Calu3 (cell line): Measurements from ENCODE around the gene AACS. TPM values are rescaled to one million over a fixed set of nuclear protein-coding genes. Genes with fewer than 3 reads are reported as not detected.

Experiments used
- BruUV-seq: library from RNA; stranded (reverse); fragments of 400-500 nt; replicated peaks from 2 replicates; lab custom pipeline; 2021; lab: Mats Ljungman, UMichigan
- CTCF ChIA-PET: fragments of 300-600 bp; sonication (Branson Sonifier 250); formaldehyde crosslinking; loops from one replicate; lab custom pipeline; 2022; ENCODE audit warnings: antibody characterized with exemption; lab: Charles Lee
- DNase-seq: peaks from one replicate; pipeline ENCODE4 v3.0.0; 2022
- H3K27ac Mint-ChIP-seq: one replicate; pipeline ENCODE4 v1.8.0; 2022; ENCODE audit warnings: mixed read lengths; ENCODE audit not compliant: unreplicated experiment
- H3K27me3 Mint-ChIP-seq: one replicate; pipeline ENCODE4 v1.8.0; 2022; ENCODE audit warnings: mixed read lengths; ENCODE audit not compliant: unreplicated experiment
- H3K36me3 Mint-ChIP-seq: one replicate; pipeline ENCODE4 v1.8.0; 2022; ENCODE audit warnings: mild to moderate bottlenecking, moderate library complexity, mixed read lengths; ENCODE audit not compliant: insufficient read depth, unreplicated experiment
- H3K4me1 Mint-ChIP-seq: one replicate; pipeline ENCODE4 v1.8.0; 2022; ENCODE audit warnings: mild to moderate bottlenecking, low read depth, mixed read lengths; ENCODE audit not compliant: unreplicated experiment
- H3K4me3 Mint-ChIP-seq: one replicate; pipeline ENCODE4 v1.8.0; 2022; ENCODE audit warnings: mild to moderate bottlenecking, low read depth, moderate library complexity, mixed read lengths; ENCODE audit not compliant: unreplicated experiment
- H3K9me3 Mint-ChIP-seq: one replicate; pipeline ENCODE4 v1.8.0; 2022; ENCODE audit warnings: low read depth, mixed read lengths; ENCODE audit not compliant: unreplicated experiment
- CTCF ChIP-seq: fragments of 200-600 bp; IDR thresholded peaks from one replicate; pipeline ENCODE4 v1.8.0; 2022; ENCODE audit warnings: antibody characterized with exemption; ENCODE audit not compliant: unreplicated experiment
- intact Hi-C: fragments of 100-400 bp; cut with micrococcal nuclease; formaldehyde crosslinking; loops from one replicate; pipeline ENCODE4 v1.10.0; 2022; ENCODE audit not compliant: unreplicated experiment
- total RNA-seq: library from RNA; stranded (reverse); gene quantifications from 2 replicates; pipeline ENCODE4 v1.2.3, GENCODE V29; 2022

The AACS gene
- total RNA-seq, 1 experiment from 2014 or later, result 39.2 TPM

- H3K27me3 Mint-ChIP-seq, result peaks cover 48% of the 10 kb centered on the region
- DNase-seq, result no peak
- H3K4me1 Mint-ChIP-seq, result no peaks in the 10 kb centered on the region
- intact Hi-C loops, result no loop called here
- CTCF ChIA-PET, result no interaction called here
- TF ChIP-seq CTCF, result no peak
- H3K27ac Mint-ChIP-seq, result no peak overlapping the region
- peaks cover under 1% of the 10 kb centered on the region for H3K36me3 Mint-ChIP-seq
- no peak overlapping the region for H3K4me3 Mint-ChIP-seq
- H3K9me3 Mint-ChIP-seq, result no peaks in the 10 kb centered on the region
- BruUV-seq, result no TSS peak
Measured at GRCh38 chr12:125167658-125168057, 102.4 kb downstream of the AACS start.

- TF ChIP-seq CTCF, result no peak
- no peaks in the 10 kb centered on the region for H3K36me3 Mint-ChIP-seq
- no peak overlapping the region for H3K4me3 Mint-ChIP-seq
- CTCF ChIA-PET, result no interaction called here
- no TSS peak for BruUV-seq
- intact Hi-C loops, result no loop called here
- H3K27me3 Mint-ChIP-seq, result peaks cover 55% of the 10 kb centered on the region
- no peaks in the 10 kb centered on the region for H3K4me1 Mint-ChIP-seq
- DNase-seq, result no peak
- H3K27ac Mint-ChIP-seq, result no peak overlapping the region
- no peaks in the 10 kb centered on the region for H3K9me3 Mint-ChIP-seq
Measured at GRCh38 chr12:125169451-125169850, 104.2 kb downstream of the AACS start.

- Mint-ChIP-seq H3K9me3 (no peaks in the 10 kb centered on the region), H3K36me3 (no peaks in the 10 kb centered on the region), H3K4me3 (no peak overlapping the region), H3K27me3 (peaks cover 60% of the 10 kb centered on the region), H3K4me1 (no peaks in the 10 kb centered on the region), H3K27ac (no peak overlapping the region)
- no TSS peak for BruUV-seq
- DNase-seq, result no peak
- intact Hi-C loops, result no loop called here
- CTCF ChIA-PET, result no interaction called here
- no peak for TF ChIP-seq CTCF
Measured at GRCh38 chr12:125169870-125170269, 104.6 kb downstream of the AACS start.

GRCh38 chr12:125171267-125171666, 106.0 kb downstream of the AACS start:
- TF ChIP-seq CTCF, result no peak
- H3K4me1 Mint-ChIP-seq, result no peaks in the 10 kb centered on the region
- peaks cover 74% of the 10 kb centered on the region for H3K27me3 Mint-ChIP-seq
- H3K36me3 Mint-ChIP-seq, result no peaks in the 10 kb centered on the region
- no peak overlapping the region for H3K27ac Mint-ChIP-seq
- intact Hi-C loops, result no loop called here
- CTCF ChIA-PET, result interaction anchor here (1.0 kb wide), 1 partner anchor 9 kb away, joined by 3 read pairs; no protein-coding TSS in a partner anchor
- DNase-seq, result no peak
- H3K9me3 Mint-ChIP-seq, result no peaks in the 10 kb centered on the region
- H3K4me3 Mint-ChIP-seq, result no peak overlapping the region
- no TSS peak for BruUV-seq
